Adrenal gland (tissue), 12 donors: ENCODE results near the gene NRP2. TPM values are rescaled to one million over a fixed set of nuclear protein-coding genes. Genes with fewer than 3 reads are reported as not detected.

ENCODE experiments used
- DNase-seq, 7 donors: peaks; one replicate each; pipeline ENCODE4 v3.0.0-alpha.2; 2019 to 2020
- H3K27ac ChIP-seq, 5 donors: fragments of 200-600 bp; sonication (generic) in 4 of 5; 1 replicate in 3 of 5; 2 replicates in 2 of 5; pipeline versions ENCODE4 v1.5.1 to v1.8.0; 2016 to 2020; ENCODE audit warnings: mild to moderate bottlenecking in 1 of 5
- H3K27me3 ChIP-seq: fragments of 200-600 bp; 2 replicates; pipeline ENCODE4 v1.8.0; 2021
- H3K36me3 ChIP-seq, 2 donors: fragments of 200-600 bp; replicated peaks in 1 of 2; 1 replicate in 1 of 2; 2 replicates in 1 of 2; pipeline versions ENCODE4 v1.5.1 to v1.8.0; 2018 to 2022
- H3K4me1 ChIP-seq, 2 donors: fragments of 200-600 bp; replicated peaks in 1 of 2; 1 replicate in 1 of 2; 2 replicates in 1 of 2; pipeline versions ENCODE4 v1.5.1 to v1.8.0; 2018 to 2021
- H3K4me3 ChIP-seq, 4 donors: fragments of 200-600 bp; sonication (generic) in 3 of 4; one replicate each; pipeline ENCODE4 v1.5.1; 2016 to 2018
- H3K9me3 ChIP-seq, 3 donors: fragments of 200-600 bp; sonication (generic) in 1 of 3; replicated peaks in 1 of 3; 1 replicate in 2 of 3; 2 replicates in 1 of 3; pipeline versions ENCODE4 v1.5.1 to v1.8.0; 2016 to 2021
- CTCF ChIP-seq, 6 experiments: fragments of 450-650 bp in 4 of 6; fragments of 200-600 bp in 2 of 6; sonication (generic) in 1 of 6; IDR thresholded peaks; 1 replicate in 5 of 6; 2 replicates in 1 of 6; pipeline versions ENCODE4 v1.5.1 to v1.8.0; 2016 to 2021; ENCODE audit warnings: antibody characterized with exemption in 6 of 6, mild to moderate bottlenecking in 2 of 6, moderate library complexity in 1 of 6
- POLR2A ChIP-seq, 2 donors: fragments of 450-650 bp; IDR thresholded peaks; one replicate each; pipeline ENCODE4 v1.6.1; 2017; ENCODE audit warnings: antibody characterized with exemption in 2 of 2, mild to moderate bottlenecking in 2 of 2, moderate library complexity in 1 of 2
- WGBS, 4 donors: extraction: QIAGEN DNeasy Blood & Tissue Kit in 2 of 4; methylation state at CpG; one replicate each; pipeline versions ENCODE4 v1.1.5 to v1.1.7; 2013 to 2017; 5-methylcytosine and 5-hydroxymethylcytosine counted together
- intact Hi-C, 2 donors: fragments of 100-400 bp; cut with DNase I; formaldehyde crosslinking; loops; one replicate each; pipeline versions ENCODE4 v1.14.1 to v1.15.0; 2022 to 2023
- polyA plus RNA-seq, 3 donors: library from polyadenylated mRNA; stranded (reverse); fragments of 200-250 nt in 2 of 3; fragments of 350-450 nt in 1 of 3; fragmentation: Illumina TruSeq in 1 of 3; extraction: RNeasy Lipid Tissue Mini Kit (QIAGEN cat#74804) in 1 of 3; gene quantifications; one replicate each; pipeline ENCODE4 v1.2.3, GENCODE V29; 2013 to 2014
- total RNA-seq, 9 donors: library from RNA; depleted of rRNA in 4 of 9; stranded (reverse); fragments of >200 nt in 4 of 9; fragments of 120-200 nt in 1 of 9; fragmentation: NEBNext Ultra II Directional in 1 of 9; extraction: Animal tissue kit (Norgen Biotek cat#: 25700) in 1 of 9; gene quantifications; one replicate each; pipeline versions ENCODE4 v1.1.0 to v1.2.4, GENCODE V29; 2013 to 2023
- donor health status: healthy with polysubstance abuse.
- donor health status: Bipolar disorder and iron deficiency.
- donor health status: DM: yes; HTN: yes; CAD: no.
- donor health status: DM: no; HTN: no; CAD: no.
- donor health status: DM: no; HTN: no; CAD: no.
- donor health status: DM: yes; HTN: yes; CAD: no.

NRP2 gene
- total and polyA plus RNA-seq, 12 donors = 27.6 to 205 (median 93.1) TPM

- Histone ChIP-seq H3K27ac (no peak overlapping the region), H3K9me3 (no peaks in the 10 kb centered on the region), H3K4me1 (peaks cover 17 to 37% of the 10 kb centered on the region in 2 donors), H3K27me3 (no peaks in the 10 kb centered on the region), H3K4me3 (no peak overlapping the region), H3K36me3 (peaks cover 0 to 64% of the 10 kb centered on the region in 2 donors)
- intact Hi-C loops = no loop called here
- no peak for DNase-seq
- TF ChIP-seq CTCF (IDR thresholded peaks at IDR 0.05) (no peak), POLR2A (IDR thresholded peaks at IDR 0.05) (no peak)
- 78 to 86% (median 82%) methylated on average over 5 of the region's 5 CpGs for WGBS, 4 donors
Measured at GRCh38 chr2:205751569-205752031, 69.3 kb downstream of the NRP2 start.

- H3K4me1 ChIP-seq = peaks cover 23 to 44% of the 10 kb centered on the region in 2 donors
- WGBS, 4 donors = 91 to 97% (median 95%) methylated on average over 4 of the region's 4 CpGs
- H3K4me3 ChIP-seq = no peak overlapping the region
- H3K9me3 ChIP-seq = no peaks in the 10 kb centered on the region
- H3K27ac ChIP-seq = peak overlapping the region in 1 of 5 donors; percentile 47
- DNase-seq = no peak
- peaks cover 0 to 56% of the 10 kb centered on the region in 2 donors for H3K36me3 ChIP-seq
- intact Hi-C loops = no loop called here
- no peak for TF ChIP-seq CTCF (IDR thresholded peaks at IDR 0.05)
- no peak for TF ChIP-seq POLR2A (IDR thresholded peaks at IDR 0.05)
- no peaks in the 10 kb centered on the region for H3K27me3 ChIP-seq
Measured at GRCh38 chr2:205752296-205752820, 70.1 kb downstream of the NRP2 start.

- intact Hi-C loops = no loop called here
- DNase-seq = no peak
- peaks cover 0 to 51% of the 10 kb centered on the region in 2 donors for H3K36me3 ChIP-seq
- H3K27ac ChIP-seq = peak overlapping the region in 1 of 5 donors; percentile 47
- TF ChIP-seq CTCF (IDR thresholded peaks at IDR 0.05) = no peak
- TF ChIP-seq POLR2A (IDR thresholded peaks at IDR 0.05) = no peak
- H3K27me3 ChIP-seq = no peaks in the 10 kb centered on the region
- H3K9me3 ChIP-seq = no peaks in the 10 kb centered on the region
- H3K4me3 ChIP-seq = no peak overlapping the region
- peaks cover 27 to 50% of the 10 kb centered on the region in 2 donors for H3K4me1 ChIP-seq
- 90 to 96% (median 91%) methylated on average over 7 to 8 of the region's 8 CpGs for WGBS, 4 donors
Measured at GRCh38 chr2:205752924-205753323, 70.6 kb downstream of the NRP2 start.

GRCh38 chr2:205754285-205754923 is 72.1 kb downstream of the NRP2 start:
- TF ChIP-seq POLR2A (IDR thresholded peaks at IDR 0.05) (no peak), CTCF (IDR thresholded peaks at IDR 0.05) (no peak)
- intact Hi-C loops = no loop called here
- WGBS, 4 donors = 46 to 65% (median 59%) methylated on average over 6 of the region's 6 CpGs

More at GRCh38 chr2:205754285-205754923, 72.1 kb downstream of the NRP2 start:
- H3K27ac ChIP-seq = peak overlapping the region in 4 of 5 donors; percentile 31 to 68 (median 60)
- peaks cover 0 to 36% of the 10 kb centered on the region in 2 donors for H3K36me3 ChIP-seq
- H3K27me3 ChIP-seq = no peaks in the 10 kb centered on the region
- H3K4me3 ChIP-seq = no peak overlapping the region
- H3K9me3 ChIP-seq = no peaks in the 10 kb centered on the region
- DNase-seq = no peak
- peaks cover 34 to 65% of the 10 kb centered on the region in 2 donors for H3K4me1 ChIP-seq
